ENCODE measurements around the gene SMG6.

DNA sequence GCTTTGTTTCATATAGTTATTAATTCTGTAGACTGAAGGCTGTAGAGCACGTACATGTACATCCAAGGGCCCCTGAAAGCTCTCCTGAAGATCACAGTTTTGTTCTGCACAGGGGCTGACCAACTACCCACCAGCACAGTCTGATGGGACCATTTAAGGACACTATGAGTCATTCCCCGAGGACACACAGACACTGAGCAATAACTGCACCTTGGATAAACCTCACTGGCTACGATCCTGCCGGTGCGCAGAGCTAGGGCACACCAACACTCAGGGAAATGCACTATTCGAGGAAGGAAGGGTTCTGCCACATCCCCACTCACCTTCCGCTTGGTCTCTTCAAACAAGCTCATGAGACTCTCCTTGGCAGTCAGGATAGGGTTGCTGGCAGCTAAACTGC, 20.3 kb downstream of the SMG6 start:
- TF ChIP-seq, protein P1, sequence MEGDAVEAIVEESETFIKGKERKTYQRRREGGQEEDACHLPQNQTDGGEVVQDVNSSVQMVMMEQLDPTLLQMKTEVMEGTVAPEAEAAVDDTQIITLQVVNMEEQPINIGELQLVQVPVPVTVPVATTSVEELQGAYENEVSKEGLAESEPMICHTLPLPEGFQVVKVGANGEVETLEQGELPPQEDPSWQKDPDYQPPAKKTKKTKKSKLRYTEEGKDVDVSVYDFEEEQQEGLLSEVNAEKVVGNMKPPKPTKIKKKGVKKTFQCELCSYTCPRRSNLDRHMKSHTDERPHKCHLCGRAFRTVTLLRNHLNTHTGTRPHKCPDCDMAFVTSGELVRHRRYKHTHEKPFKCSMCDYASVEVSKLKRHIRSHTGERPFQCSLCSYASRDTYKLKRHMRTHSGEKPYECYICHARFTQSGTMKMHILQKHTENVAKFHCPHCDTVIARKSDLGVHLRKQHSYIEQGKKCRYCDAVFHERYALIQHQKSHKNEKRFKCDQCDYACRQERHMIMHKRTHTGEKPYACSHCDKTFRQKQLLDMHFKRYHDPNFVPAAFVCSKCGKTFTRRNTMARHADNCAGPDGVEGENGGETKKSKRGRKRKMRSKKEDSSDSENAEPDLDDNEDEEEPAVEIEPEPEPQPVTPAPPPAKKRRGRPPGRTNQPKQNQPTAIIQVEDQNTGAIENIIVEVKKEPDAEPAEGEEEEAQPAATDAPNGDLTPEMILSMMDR (conservative IDR thresholded peaks at IDR 0.05; ENCODE audit: low read depth, low read length): no peak
- TF ChIP-seq POLR2A (IDR thresholded peaks at IDR 0.05; ENCODE audit: low read depth, low read length) (no peak), SMC3 (IDR thresholded peaks at IDR 0.05; ENCODE audit: low read depth, low read length) (no peak), RAD21 (IDR thresholded peaks at IDR 0.05; ENCODE audit: low read length) (no peak)
- TF ChIP-seq, protein P2, sequence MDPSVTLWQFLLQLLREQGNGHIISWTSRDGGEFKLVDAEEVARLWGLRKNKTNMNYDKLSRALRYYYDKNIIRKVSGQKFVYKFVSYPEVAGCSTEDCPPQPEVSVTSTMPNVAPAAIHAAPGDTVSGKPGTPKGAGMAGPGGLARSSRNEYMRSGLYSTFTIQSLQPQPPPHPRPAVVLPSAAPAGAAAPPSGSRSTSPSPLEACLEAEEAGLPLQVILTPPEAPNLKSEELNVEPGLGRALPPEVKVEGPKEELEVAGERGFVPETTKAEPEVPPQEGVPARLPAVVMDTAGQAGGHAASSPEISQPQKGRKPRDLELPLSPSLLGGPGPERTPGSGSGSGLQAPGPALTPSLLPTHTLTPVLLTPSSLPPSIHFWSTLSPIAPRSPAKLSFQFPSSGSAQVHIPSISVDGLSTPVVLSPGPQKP (IDR thresholded peaks at IDR 0.05; ENCODE audit: borderline replicate concordance, low read depth, low read length): no peak
